HEK293 (cell line): ENCODE measurements around the gene CCDC38.

Experiments
- GFI1B ChIP-seq: fragments of 450-650 bp; formaldehyde crosslinking; IDR thresholded peaks from 2 replicates; pipeline ENCODE4 v1.5.1; 2016; ENCODE audit warnings: missing biosample characterization, missing genetic modification characterization
- GLI2 ChIP-seq: fragments of 450-650 bp; formaldehyde crosslinking; IDR thresholded peaks from 2 replicates; pipeline ENCODE4; 2017; ENCODE audit warnings: missing biosample characterization, missing genetic modification characterization, low read depth, borderline replicate concordance
- MZF1 ChIP-seq: fragments of 450-650 bp; formaldehyde crosslinking; IDR thresholded peaks from 2 replicates; pipeline ENCODE4 v1.5.1; 2017; ENCODE audit warnings: missing biosample characterization, missing genetic modification characterization, borderline replicate concordance
- OVOL3 ChIP-seq: fragments of 450-650 bp; formaldehyde crosslinking; IDR thresholded peaks from 2 replicates; pipeline ENCODE4 v1.5.1; 2016; ENCODE audit warnings: missing biosample characterization, missing genetic modification characterization
- RBAK ChIP-seq: fragments of 450-650 bp; formaldehyde crosslinking; IDR thresholded peaks from 2 replicates; pipeline ENCODE4 v1.5.1; 2016; ENCODE audit warnings: missing biosample characterization, missing genetic modification characterization
- SP7 ChIP-seq: fragments of 450-650 bp; formaldehyde crosslinking; IDR thresholded peaks from 2 replicates; pipeline ENCODE4 v1.5.1; 2016; ENCODE audit warnings: missing biosample characterization, missing genetic modification characterization
- WT1 ChIP-seq: fragments of 450-650 bp; formaldehyde crosslinking; IDR thresholded peaks from 2 replicates; pipeline ENCODE4 v1.5.1; 2016; ENCODE audit warnings: missing biosample characterization, missing genetic modification characterization
- YY2 ChIP-seq: fragments of 450-650 bp; formaldehyde crosslinking; IDR thresholded peaks from 2 replicates; pipeline ENCODE4 v1.5.1; 2016; ENCODE audit warnings: missing biosample characterization, missing genetic modification characterization
- ZBTB21 ChIP-seq: fragments of 450-650 bp; formaldehyde crosslinking; IDR thresholded peaks from 2 replicates; pipeline ENCODE4 v1.5.1; 2017; ENCODE audit warnings: missing biosample characterization, missing genetic modification characterization
- ZBTB48 ChIP-seq: fragments of 450-650 bp; formaldehyde crosslinking; IDR thresholded peaks from 2 replicates; pipeline ENCODE4 v1.5.1; 2016; ENCODE audit warnings: missing biosample characterization, missing genetic modification characterization
- ZBTB8A ChIP-seq: fragments of 450-650 bp; formaldehyde crosslinking; IDR thresholded peaks from 2 replicates; pipeline ENCODE4 v1.5.1; 2016; ENCODE audit warnings: missing biosample characterization, missing genetic modification characterization
- ZEB2 ChIP-seq: fragments of 450-650 bp; formaldehyde crosslinking; IDR thresholded peaks from 2 replicates; pipeline ENCODE4 v1.5.1; 2016; ENCODE audit warnings: missing biosample characterization, missing genetic modification characterization
- ZFP37 ChIP-seq: fragments of 450-650 bp; formaldehyde crosslinking; IDR thresholded peaks from 2 replicates; pipeline ENCODE4 v1.5.1; 2016; ENCODE audit warnings: missing biosample characterization, missing genetic modification characterization
- ZNF155 ChIP-seq: fragments of 450-650 bp; formaldehyde crosslinking; IDR thresholded peaks from 2 replicates; pipeline ENCODE4 v1.5.1; 2016; ENCODE audit warnings: missing biosample characterization, missing genetic modification characterization
- ZNF354C ChIP-seq: fragments of 450-650 bp; formaldehyde crosslinking; IDR thresholded peaks from 2 replicates; pipeline ENCODE4 v1.5.1; 2016; ENCODE audit warnings: missing biosample characterization, missing genetic modification characterization, low read depth, borderline replicate concordance
- ZNF433 ChIP-seq: fragments of 450-650 bp; formaldehyde crosslinking; IDR thresholded peaks from 2 replicates; pipeline ENCODE4 v1.5.1; 2016; ENCODE audit warnings: missing biosample characterization, missing genetic modification characterization, low read depth
- ZNF510 ChIP-seq: fragments of 450-650 bp; formaldehyde crosslinking; IDR thresholded peaks from 2 replicates; pipeline ENCODE4 v1.5.1; 2018; ENCODE audit warnings: mild to moderate bottlenecking, missing genetic modification characterization, missing biosample characterization; ENCODE audit not compliant: insufficient replicate concordance
- ZNF529 ChIP-seq: fragments of 450-650 bp; formaldehyde crosslinking; IDR thresholded peaks from 2 replicates; pipeline ENCODE4 v1.5.1; 2017; ENCODE audit warnings: missing genetic modification characterization, missing biosample characterization; ENCODE audit not compliant: insufficient replicate concordance
- ZNF555 ChIP-seq: fragments of 450-650 bp; formaldehyde crosslinking; conservative IDR thresholded peaks from 2 replicates; pipeline ENCODE4 v1.5.1; 2017; ENCODE audit warnings: missing biosample characterization, mild to moderate bottlenecking, missing genetic modification characterization, inconsistent platforms
- ZNF558 ChIP-seq: fragments of 450-650 bp; formaldehyde crosslinking; IDR thresholded peaks from 2 replicates; pipeline ENCODE4 v1.5.1; 2016; ENCODE audit warnings: missing biosample characterization, missing genetic modification characterization
- ZNF571 ChIP-seq: fragments of 450-650 bp; formaldehyde crosslinking; IDR thresholded peaks from 2 replicates; pipeline ENCODE4 v1.5.0; 2017; ENCODE audit warnings: missing biosample characterization, missing genetic modification characterization
- ZNF629 ChIP-seq: fragments of 450-650 bp; formaldehyde crosslinking; IDR thresholded peaks from 2 replicates; pipeline ENCODE4 v1.5.1; 2017; ENCODE audit warnings: missing biosample characterization, missing genetic modification characterization
- ZNF660 ChIP-seq: fragments of 450-650 bp; IDR thresholded peaks from 2 replicates; pipeline ENCODE4 v1.5.1; 2018; ENCODE audit warnings: missing biosample characterization, mild to moderate bottlenecking, missing genetic modification characterization
- TF ChIP-seq, protein P1 (sequence below): fragments of 450-650 bp; formaldehyde crosslinking; IDR thresholded peaks from 2 replicates; pipeline ENCODE4 v1.5.1; 2016; ENCODE audit warnings: missing biosample characterization, missing genetic modification characterization
- TF ChIP-seq, protein P2 (sequence below): fragments of 450-650 bp; IDR thresholded peaks from 2 replicates; pipeline ENCODE4 v1.5.1; 2018; ENCODE audit warnings: missing biosample characterization, missing genetic modification characterization
- TF ChIP-seq, protein P3 (sequence below): fragments of 450-650 bp; formaldehyde crosslinking; IDR thresholded peaks from 2 replicates; pipeline ENCODE4 v1.5.1; 2016; ENCODE audit warnings: missing biosample characterization, missing genetic modification characterization, borderline replicate concordance
- TF ChIP-seq, protein P4 (sequence below): fragments of 450-650 bp; formaldehyde crosslinking; conservative IDR thresholded peaks from 2 replicates; pipeline ENCODE4 v1.5.1; 2016; ENCODE audit warnings: low read depth, missing biosample characterization, missing genetic modification characterization
- TF ChIP-seq, protein P5 (sequence below): fragments of 450-650 bp; formaldehyde crosslinking; IDR thresholded peaks from 2 replicates; pipeline ENCODE4 v1.5.1; 2016; ENCODE audit warnings: missing biosample characterization, missing genetic modification characterization
- TF ChIP-seq, protein P6 (sequence below): IDR thresholded peaks from 2 replicates; pipeline ENCODE4 v1.6.1; 2011; ENCODE audit warnings: mild to moderate bottlenecking, low read depth, low read length, borderline replicate concordance

Gene CCDC38

DNA sequence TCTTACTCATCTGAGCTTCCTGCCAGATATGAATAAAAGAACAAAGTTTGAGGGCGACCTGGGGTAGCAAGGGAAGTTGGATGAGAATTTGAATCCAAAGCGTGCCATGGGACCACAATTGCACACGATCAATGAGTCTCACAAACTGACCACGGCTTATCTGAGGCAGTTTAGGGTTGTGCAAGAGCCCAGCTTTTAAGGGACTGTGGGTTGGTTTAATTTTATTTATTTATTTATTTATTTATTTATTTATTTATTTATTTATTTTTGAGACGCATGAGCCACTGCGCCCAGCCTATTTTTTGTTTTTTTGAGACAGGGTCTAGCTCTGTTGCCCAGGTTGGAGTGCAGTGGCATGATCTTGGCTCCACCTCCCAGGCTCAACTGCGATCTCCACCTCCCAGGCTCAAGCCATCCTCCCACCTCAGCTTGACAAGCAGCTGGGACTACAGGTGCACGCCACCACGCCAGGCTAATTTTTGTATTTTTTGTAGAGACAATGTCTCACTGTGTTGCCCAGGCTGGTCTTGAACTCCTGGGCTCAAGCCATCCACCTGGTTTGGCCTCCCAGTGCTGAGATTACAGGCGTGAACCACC lies 1.8 kb upstream of the CCDC38 start (continued):
- TF ChIP-seq, protein P1, sequence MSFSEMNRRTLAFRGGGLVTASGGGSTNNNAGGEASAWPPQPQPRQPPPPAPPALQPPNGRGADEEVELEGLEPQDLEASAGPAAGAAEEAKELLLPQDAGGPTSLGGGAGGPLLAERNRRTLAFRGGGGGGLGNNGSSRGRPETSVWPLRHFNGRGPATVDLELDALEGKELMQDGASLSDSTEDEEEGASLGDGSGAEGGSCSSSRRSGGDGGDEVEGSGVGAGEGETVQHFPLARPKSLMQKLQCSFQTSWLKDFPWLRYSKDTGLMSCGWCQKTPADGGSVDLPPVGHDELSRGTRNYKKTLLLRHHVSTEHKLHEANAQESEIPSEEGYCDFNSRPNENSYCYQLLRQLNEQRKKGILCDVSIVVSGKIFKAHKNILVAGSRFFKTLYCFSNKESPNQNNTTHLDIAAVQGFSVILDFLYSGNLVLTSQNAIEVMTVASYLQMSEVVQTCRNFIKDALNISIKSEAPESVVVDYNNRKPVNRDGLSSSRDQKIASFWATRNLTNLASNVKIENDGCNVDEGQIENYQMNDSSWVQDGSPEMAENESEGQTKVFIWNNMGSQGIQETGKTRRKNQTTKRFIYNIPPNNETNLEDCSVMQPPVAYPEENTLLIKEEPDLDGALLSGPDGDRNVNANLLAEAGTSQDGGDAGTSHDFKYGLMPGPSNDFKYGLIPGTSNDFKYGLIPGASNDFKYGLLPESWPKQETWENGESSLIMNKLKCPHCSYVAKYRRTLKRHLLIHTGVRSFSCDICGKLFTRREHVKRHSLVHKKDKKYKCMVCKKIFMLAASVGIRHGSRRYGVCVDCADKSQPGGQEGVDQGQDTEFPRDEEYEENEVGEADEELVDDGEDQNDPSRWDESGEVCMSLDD (tag by site-specific recombination) = no peak
- TF ChIP-seq, protein P2, sequence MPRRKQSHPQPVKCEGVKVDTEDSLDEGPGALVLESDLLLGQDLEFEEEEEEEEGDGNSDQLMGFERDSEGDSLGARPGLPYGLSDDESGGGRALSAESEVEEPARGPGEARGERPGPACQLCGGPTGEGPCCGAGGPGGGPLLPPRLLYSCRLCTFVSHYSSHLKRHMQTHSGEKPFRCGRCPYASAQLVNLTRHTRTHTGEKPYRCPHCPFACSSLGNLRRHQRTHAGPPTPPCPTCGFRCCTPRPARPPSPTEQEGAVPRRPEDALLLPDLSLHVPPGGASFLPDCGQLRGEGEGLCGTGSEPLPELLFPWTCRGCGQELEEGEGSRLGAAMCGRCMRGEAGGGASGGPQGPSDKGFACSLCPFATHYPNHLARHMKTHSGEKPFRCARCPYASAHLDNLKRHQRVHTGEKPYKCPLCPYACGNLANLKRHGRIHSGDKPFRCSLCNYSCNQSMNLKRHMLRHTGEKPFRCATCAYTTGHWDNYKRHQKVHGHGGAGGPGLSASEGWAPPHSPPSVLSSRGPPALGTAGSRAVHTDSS (tag by site-specific recombination) = no peak
- peak; percentile 37 for TF ChIP-seq ZNF629 (tag by site-specific recombination)
- peak; percentile 52; the same call in 1 of the 2 replicates for TF ChIP-seq OVOL3 (tag by site-specific recombination)
- TF ChIP-seq RBAK (tag by site-specific recombination) = peak; percentile 57; the same call in 1 of the 2 replicates
- no peak for TF ChIP-seq YY2 (tag by site-specific recombination)
- TF ChIP-seq ZNF433 (tag by site-specific recombination) = peak; percentile 90
- TF ChIP-seq, protein P3, sequence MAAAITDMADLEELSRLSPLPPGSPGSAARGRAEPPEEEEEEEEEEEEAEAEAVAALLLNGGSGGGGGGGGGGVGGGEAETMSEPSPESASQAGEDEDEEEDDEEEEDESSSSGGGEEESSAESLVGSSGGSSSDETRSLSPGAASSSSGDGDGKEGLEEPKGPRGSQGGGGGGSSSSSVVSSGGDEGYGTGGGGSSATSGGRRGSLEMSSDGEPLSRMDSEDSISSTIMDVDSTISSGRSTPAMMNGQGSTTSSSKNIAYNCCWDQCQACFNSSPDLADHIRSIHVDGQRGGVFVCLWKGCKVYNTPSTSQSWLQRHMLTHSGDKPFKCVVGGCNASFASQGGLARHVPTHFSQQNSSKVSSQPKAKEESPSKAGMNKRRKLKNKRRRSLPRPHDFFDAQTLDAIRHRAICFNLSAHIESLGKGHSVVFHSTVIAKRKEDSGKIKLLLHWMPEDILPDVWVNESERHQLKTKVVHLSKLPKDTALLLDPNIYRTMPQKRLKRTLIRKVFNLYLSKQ (tag by site-specific recombination) = peak; percentile 89; the same call in 1 of the 2 replicates
- peak; percentile 38; the same call in 1 of the 2 replicates for TF ChIP-seq WT1 (tag by site-specific recombination)
- TF ChIP-seq ZNF354C (tag by site-specific recombination) = 0 out of 2 replicates have a peak, but pooled peaks have one; percentile 33
- TF ChIP-seq, protein P4, sequence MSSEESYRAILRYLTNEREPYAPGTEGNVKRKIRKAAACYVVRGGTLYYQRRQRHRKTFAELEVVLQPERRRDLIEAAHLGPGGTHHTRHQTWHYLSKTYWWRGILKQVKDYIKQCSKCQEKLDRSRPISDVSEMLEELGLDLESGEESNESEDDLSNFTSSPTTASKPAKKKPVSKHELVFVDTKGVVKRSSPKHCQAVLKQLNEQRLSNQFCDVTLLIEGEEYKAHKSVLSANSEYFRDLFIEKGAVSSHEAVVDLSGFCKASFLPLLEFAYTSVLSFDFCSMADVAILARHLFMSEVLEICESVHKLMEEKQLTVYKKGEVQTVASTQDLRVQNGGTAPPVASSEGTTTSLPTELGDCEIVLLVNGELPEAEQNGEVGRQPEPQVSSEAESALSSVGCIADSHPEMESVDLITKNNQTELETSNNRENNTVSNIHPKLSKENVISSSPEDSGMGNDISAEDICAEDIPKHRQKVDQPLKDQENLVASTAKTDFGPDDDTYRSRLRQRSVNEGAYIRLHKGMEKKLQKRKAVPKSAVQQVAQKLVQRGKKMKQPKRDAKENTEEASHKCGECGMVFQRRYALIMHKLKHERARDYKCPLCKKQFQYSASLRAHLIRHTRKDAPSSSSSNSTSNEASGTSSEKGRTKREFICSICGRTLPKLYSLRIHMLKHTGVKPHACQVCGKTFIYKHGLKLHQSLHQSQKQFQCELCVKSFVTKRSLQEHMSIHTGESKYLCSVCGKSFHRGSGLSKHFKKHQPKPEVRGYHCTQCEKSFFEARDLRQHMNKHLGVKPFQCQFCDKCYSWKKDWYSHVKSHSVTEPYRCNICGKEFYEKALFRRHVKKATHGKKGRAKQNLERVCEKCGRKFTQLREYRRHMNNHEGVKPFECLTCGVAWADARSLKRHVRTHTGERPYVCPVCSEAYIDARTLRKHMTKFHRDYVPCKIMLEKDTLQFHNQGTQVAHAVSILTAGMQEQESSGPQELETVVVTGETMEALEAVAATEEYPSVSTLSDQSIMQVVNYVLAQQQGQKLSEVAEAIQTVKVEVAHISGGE (tag by site-specific recombination) = peak; percentile 83
- TF ChIP-seq SP7 = no peak
- TF ChIP-seq ZBTB8A (tag by site-specific recombination) = peak; percentile 74
- TF ChIP-seq ZNF558 (tag by site-specific recombination) = peak; percentile 86
- TF ChIP-seq ZNF660 (tag by site-specific recombination) = no peak
- TF ChIP-seq ZNF155 (tag by site-specific recombination) = no peak
- TF ChIP-seq ZNF555 (tag by site-specific recombination) = peak; percentile 89
- peak; percentile 47; the same call in 1 of the 2 replicates for TF ChIP-seq MZF1 (tag by site-specific recombination)
- peak; percentile 56; the same call in 1 of the 2 replicates for TF ChIP-seq GLI2
- peak; percentile 81 for TF ChIP-seq ZNF510 (tag by site-specific recombination)
- TF ChIP-seq, protein P5, sequence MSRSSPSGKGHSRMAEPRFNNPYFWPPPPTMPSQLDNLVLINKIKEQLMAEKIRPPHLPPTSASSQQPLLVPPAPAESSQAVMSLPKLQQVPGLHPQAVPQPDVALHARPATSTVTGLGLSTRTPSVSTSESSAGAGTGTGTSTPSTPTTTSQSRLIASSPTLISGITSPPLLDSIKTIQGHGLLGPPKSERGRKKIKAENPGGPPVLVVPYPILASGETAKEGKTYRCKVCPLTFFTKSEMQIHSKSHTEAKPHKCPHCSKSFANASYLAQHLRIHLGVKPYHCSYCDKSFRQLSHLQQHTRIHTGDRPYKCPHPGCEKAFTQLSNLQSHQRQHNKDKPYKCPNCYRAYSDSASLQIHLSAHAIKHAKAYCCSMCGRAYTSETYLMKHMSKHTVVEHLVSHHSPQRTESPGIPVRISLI (tag by site-specific recombination) = no peak
- TF ChIP-seq GFI1B = peak; percentile 47; the same call in 1 of the 2 replicates
- no peak for TF ChIP-seq ZNF571 (tag by site-specific recombination)
- TF ChIP-seq ZBTB48 = no peak
- no peak for TF ChIP-seq ZFP37
- TF ChIP-seq, protein P6, sequence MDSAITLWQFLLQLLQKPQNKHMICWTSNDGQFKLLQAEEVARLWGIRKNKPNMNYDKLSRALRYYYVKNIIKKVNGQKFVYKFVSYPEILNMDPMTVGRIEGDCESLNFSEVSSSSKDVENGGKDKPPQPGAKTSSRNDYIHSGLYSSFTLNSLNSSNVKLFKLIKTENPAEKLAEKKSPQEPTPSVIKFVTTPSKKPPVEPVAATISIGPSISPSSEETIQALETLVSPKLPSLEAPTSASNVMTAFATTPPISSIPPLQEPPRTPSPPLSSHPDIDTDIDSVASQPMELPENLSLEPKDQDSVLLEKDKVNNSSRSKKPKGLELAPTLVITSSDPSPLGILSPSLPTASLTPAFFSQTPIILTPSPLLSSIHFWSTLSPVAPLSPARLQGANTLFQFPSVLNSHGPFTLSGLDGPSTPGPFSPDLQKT = no peak
- peak; percentile 73 for TF ChIP-seq ZBTB21 (tag by site-specific recombination)
- TF ChIP-seq ZNF529 = peak; percentile 55
- no peak for TF ChIP-seq ZEB2
